A549 (cell line): ENCODE results near the gene TPD52L1. TPM values are rescaled to one million over a fixed set of nuclear protein-coding genes. Genes with fewer than 3 reads are reported as not detected.

ENCODE experiments used
- ATAC-seq, 2 experiments: fragments of 200-7000 bp in 1 of 2; fragments of >200 bp in 1 of 2; cut with Nextera tagmentation in 1 of 2; cut with Tn5 transposase in 1 of 2; 3 replicates each; pipeline versions ENCODE4 v1.8.0 to v1.9.1; 2018 to 2020; ENCODE audit warnings: mild to moderate bottlenecking in 1 of 2, moderate library complexity in 1 of 2
- CTCF ChIA-PET: fragments of 300-600 bp; sonication (Branson Sonifier 250); formaldehyde crosslinking; extraction: SDS; loops from one replicate; lab custom pipeline; 2021; ENCODE audit warnings: antibody characterized with exemption, inconsistent platforms; lab: Yijun Ruan, JAX
- POLR2A ChIA-PET: fragments of 350-600 bp; formaldehyde crosslinking; extraction: SDS; loops from one replicate; lab custom pipeline; 2021; ENCODE audit warnings: antibody characterized with exemption, inconsistent platforms; lab: Yijun Ruan, JAX
- DNase-seq, 2 experiments: peaks; one replicate each; pipeline versions ENCODE4 v3.0.0 to v3.0.0-alpha.2; 2011 to 2016; ENCODE audit warnings: low read depth in 1 of 2, low spot score in 1 of 2
- FAIRE-seq: peaks from 2 replicates; lab custom pipeline; 2011; peaks lifted over from hg19 to GRCh38; lab: Jason Lieb, UNC
- H3K27ac ChIP-seq, 2 experiments: fragments of >200 bp; sonication (Bioruptor Twin); formaldehyde crosslinking; 3 replicates each; pipeline ENCODE4 v1.5.1; 2016 to 2017
- H3K4me1 ChIP-seq: fragments of >200 bp; sonication (Bioruptor Twin); formaldehyde crosslinking; 3 replicates; pipeline ENCODE4 v1.6.1; 2016
- H3K4me2 ChIP-seq: fragments of >200 bp; sonication (Bioruptor Twin); formaldehyde crosslinking; 3 replicates; pipeline ENCODE4 v1.6.1; 2016
- H3K4me3 ChIP-seq: fragments of >200 bp; sonication (Bioruptor Twin); formaldehyde crosslinking; 3 replicates; pipeline ENCODE4 v1.5.1; 2016
- H3K9me3 ChIP-seq: fragments of >200 bp; sonication (Bioruptor Twin); formaldehyde crosslinking; 3 replicates; pipeline ENCODE4 v1.6.1; 2016
- ATOH8 ChIP-seq: fragments of 250-450 bp; sonication (Bioruptor Pico); IDR thresholded peaks from 2 replicates; pipeline ENCODE4 v1.5.0; 2020; ENCODE audit warnings: low read depth, mild to moderate bottlenecking, moderate library complexity
- BCL3 ChIP-seq: fragments of >200 bp; sonication (Bioruptor Twin); formaldehyde crosslinking; IDR thresholded peaks from 3 replicates; pipeline ENCODE4 v1.6.1; 2016
- CEBPB ChIP-seq, 2 experiments: fragments of >200 bp in 1 of 2; sonication (Bioruptor Twin) in 1 of 2; formaldehyde crosslinking in 1 of 2; IDR thresholded peaks; 2 replicates each; pipeline ENCODE4 v1.6.1; 2012 to 2016
- CHD2 ChIP-seq: fragments of 150-350 bp; IDR thresholded peaks from 2 replicates; pipeline ENCODE4 v1.6.1; 2014; ENCODE audit warnings: low read length; ENCODE audit not compliant: partially characterized antibody
- CHD4 ChIP-seq: fragments of 200-600 bp; sonication (generic); IDR thresholded peaks from 2 replicates; pipeline ENCODE4 v1.6.1; 2016; ENCODE audit warnings: antibody characterized with exemption, mild to moderate bottlenecking, borderline replicate concordance
- EHMT2 ChIP-seq: fragments of 200-600 bp; sonication (generic); IDR thresholded peaks from 2 replicates; pipeline ENCODE4 v1.6.1; 2016; ENCODE audit warnings: antibody characterized with exemption, low read depth, mild to moderate bottlenecking, moderate library complexity
- EP300 ChIP-seq, 2 experiments: fragments of >200 bp; sonication (Bioruptor Twin); formaldehyde crosslinking; IDR thresholded peaks; 2 replicates in 1 of 2; 3 replicates in 1 of 2; pipeline ENCODE4 v1.6.1; 2016 to 2017
- ESRRA ChIP-seq: fragments of 150-350 bp; IDR thresholded peaks from 2 replicates; pipeline ENCODE4 v1.6.1; 2014; ENCODE audit warnings: mild to moderate bottlenecking, low read length, borderline replicate concordance
- FOXS1 ChIP-seq: fragments of 250-450 bp; sonication (Bioruptor Pico); IDR thresholded peaks from 2 replicates; pipeline ENCODE4 v1.5.0; 2020; ENCODE audit warnings: mild to moderate bottlenecking, moderate library complexity
- GATA3 ChIP-seq: IDR thresholded peaks from 2 replicates; pipeline ENCODE4 v1.6.1; 2012; ENCODE audit warnings: borderline replicate concordance
- HOXA7 ChIP-seq: fragments of 250-450 bp; sonication (Bioruptor Pico); IDR thresholded peaks from 2 replicates; pipeline ENCODE4 v1.5.0; 2020; ENCODE audit warnings: mild to moderate bottlenecking, moderate library complexity
- HOXB5 ChIP-seq: fragments of 250-450 bp; sonication (Bioruptor Pico); IDR thresholded peaks from 2 replicates; pipeline ENCODE4 v1.5.0; 2020; ENCODE audit warnings: mild to moderate bottlenecking, moderate library complexity
- JUN ChIP-seq, 2 experiments: fragments of >200 bp; sonication (Bioruptor Twin); formaldehyde crosslinking; IDR thresholded peaks; 2 replicates in 1 of 2; 3 replicates in 1 of 2; pipeline ENCODE4 v1.6.1; 2016 to 2017
- JUNB ChIP-seq: fragments of >200 bp; sonication (Bioruptor Twin); formaldehyde crosslinking; IDR thresholded peaks from 2 replicates; pipeline ENCODE4 v1.6.1; 2016
- MAFK ChIP-seq: fragments of 450-650 bp; IDR thresholded peaks from 2 replicates; pipeline ENCODE4 v1.6.1; 2014; ENCODE audit not compliant: partially characterized antibody
- NPAS2 ChIP-seq: fragments of 250-450 bp; sonication (Bioruptor Pico); IDR thresholded peaks from 2 replicates; pipeline ENCODE4 v1.8.0; 2022; ENCODE audit warnings: mild to moderate bottlenecking, moderate library complexity, borderline replicate concordance
- NR3C1 ChIP-seq: fragments of >200 bp; sonication (Bioruptor Twin); formaldehyde crosslinking; IDR thresholded peaks from 3 replicates; pipeline ENCODE4 v1.6.1; 2017
- POLR2A ChIP-seq: IDR thresholded peaks from 2 replicates; pipeline ENCODE4 v1.6.1; 2012; ENCODE audit warnings: mild to moderate bottlenecking, low read length
- RARB ChIP-seq: fragments of 250-450 bp; sonication (Bioruptor Pico); IDR thresholded peaks from 2 replicates; pipeline ENCODE4 v1.8.0; 2021; ENCODE audit warnings: mild to moderate bottlenecking, moderate library complexity
- RCOR1 ChIP-seq: fragments of 150-350 bp; IDR thresholded peaks from 2 replicates; pipeline ENCODE4 v1.6.1; 2014; ENCODE audit warnings: antibody characterized with exemption, low read length, low read depth
- RFX5 ChIP-seq: fragments of 450-650 bp; IDR thresholded peaks from 2 replicates; pipeline ENCODE4 v1.7.1; 2014; ENCODE audit warnings: antibody characterized with exemption, mild to moderate bottlenecking, moderate library complexity
- RNF2 ChIP-seq: fragments of 200-600 bp; sonication (generic); IDR thresholded peaks from 2 replicates; pipeline ENCODE4 v1.6.1; 2016; ENCODE audit warnings: low read depth, mild to moderate bottlenecking, antibody characterized with exemption, moderate library complexity, borderline replicate concordance
- TFCP2L1 ChIP-seq: fragments of 250-450 bp; sonication (Bioruptor Pico); IDR thresholded peaks from 2 replicates; pipeline ENCODE4 v1.5.0; 2021; ENCODE audit warnings: mild to moderate bottlenecking
- TP53 ChIP-seq: fragments of 250-450 bp; sonication (Bioruptor Pico); IDR thresholded peaks from 2 replicates; pipeline ENCODE4 v1.5.0; 2021; ENCODE audit warnings: mild to moderate bottlenecking, moderate library complexity
- ZC3H11A ChIP-seq: fragments of 450-650 bp; IDR thresholded peaks from 2 replicates; pipeline ENCODE4 v1.6.1; 2014; ENCODE audit warnings: antibody characterized with exemption, mild to moderate bottlenecking
- ZFP36 ChIP-seq: fragments of 450-650 bp; IDR thresholded peaks from 2 replicates; pipeline ENCODE4 v1.6.1; 2014; ENCODE audit warnings: borderline replicate concordance; ENCODE audit not compliant: partially characterized antibody
- ZNF302 ChIP-seq: fragments of 250-450 bp; sonication (Bioruptor Pico); IDR thresholded peaks from 2 replicates; pipeline ENCODE4 v1.9.0; 2021; ENCODE audit warnings: inconsistent platforms, mild to moderate bottlenecking, moderate library complexity
- ZSCAN20 ChIP-seq: fragments of 250-450 bp; sonication (Bioruptor Pico); IDR thresholded peaks from 2 replicates; pipeline ENCODE4 v1.8.0; 2022; ENCODE audit warnings: mild to moderate bottlenecking, moderate library complexity
- WGBS: methylation state at CpG from one replicate; pipeline ENCODE4 v1.1.6; 2017; ENCODE audit errors: missing lambda C conversion rate; 5-methylcytosine and 5-hydroxymethylcytosine counted together
- polyA plus RNA-seq, 4 experiments: library from polyadenylated mRNA; depleted of rRNA in 3 of 4; stranded (reverse); fragments of >200 nt; fragmentation: RNase III in 1 of 4; extraction: RNeasy Plus Mini Kit Qiagen cat#74134 plus additional on column Dnase treatment in 1 of 4; gene quantifications; 2 replicates in 3 of 4; 3 replicates in 1 of 4; pipeline ENCODE4 v1.2.3, GENCODE V29; 2011 to 2017
- TF ChIP-seq, protein P1 (sequence below): fragments of 150-350 bp; IDR thresholded peaks from 2 replicates; pipeline ENCODE4 v1.6.1; 2014; ENCODE audit warnings: low read depth, mild to moderate bottlenecking, low read length
- TF ChIP-seq, protein P2 (sequence below): fragments of 200-600 bp; sonication (generic); IDR thresholded peaks from 2 replicates; pipeline ENCODE4 v1.6.1; 2016; ENCODE audit warnings: antibody characterized with exemption, mild to moderate bottlenecking, moderate library complexity
- TF ChIP-seq, protein P3 (sequence below): fragments of >200 bp; sonication (Bioruptor Twin); formaldehyde crosslinking; IDR thresholded peaks from 2 replicates; pipeline ENCODE4 v1.6.1; 2016
- TF ChIP-seq, protein P4 (sequence below): IDR thresholded peaks from 2 replicates; pipeline ENCODE4 v1.6.1; 2012; ENCODE audit warnings: low read depth, borderline replicate concordance

Gene TPD52L1
- polyA plus RNA-seq, 2 of the 4 experiments (the other 2 are of a cell fraction) = 90.1 to 144 TPM

DNA sequence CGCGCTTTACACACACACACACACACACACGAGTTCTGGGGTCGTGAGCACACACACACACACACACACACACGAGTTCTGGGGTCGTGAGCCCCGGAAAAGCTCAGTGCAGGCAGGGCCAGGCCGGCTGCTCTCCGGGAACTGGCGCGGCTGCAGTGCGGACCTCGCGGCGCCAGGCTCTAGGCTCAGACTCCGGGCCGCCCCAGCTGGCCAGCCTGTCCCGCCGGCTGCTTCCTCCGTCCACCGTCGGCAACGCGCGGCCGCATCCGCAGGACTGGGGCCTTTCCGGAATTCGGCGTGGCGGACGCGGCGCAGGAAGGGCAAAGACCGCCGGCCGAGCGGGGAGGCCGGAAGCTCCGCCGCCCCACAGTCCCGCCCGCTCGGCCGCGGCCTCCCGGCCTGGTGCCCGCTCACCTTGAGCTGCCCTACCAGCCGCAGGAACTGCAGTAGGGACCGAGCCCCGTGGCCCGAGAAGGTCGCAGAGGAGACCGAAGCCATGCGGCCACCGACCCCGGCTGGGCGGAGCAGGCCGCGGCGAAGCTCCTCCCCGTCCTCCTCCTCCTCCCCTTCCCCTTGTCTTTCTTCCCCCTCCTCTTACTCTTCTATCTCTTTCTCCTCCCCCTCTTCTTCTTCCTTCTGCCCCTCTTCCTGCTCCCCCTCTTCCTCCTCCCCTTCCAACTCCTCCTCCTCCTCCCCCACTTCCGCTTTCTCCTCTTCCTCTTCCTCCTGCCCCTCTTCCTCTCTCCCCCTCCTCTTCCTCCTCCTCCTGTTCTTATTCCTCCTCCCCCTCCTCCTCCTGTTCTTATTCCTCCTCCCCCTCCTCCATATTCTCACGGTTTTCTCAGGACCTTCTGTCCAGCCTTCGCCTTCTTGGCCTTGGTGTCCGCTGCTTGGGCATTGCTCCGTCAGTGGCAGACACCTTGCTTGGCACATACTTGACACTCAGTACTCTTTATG, 148.1 kb downstream of the TPD52L1 start, which contains the start of gene HDDC2:
Gene HDDC2, minus strand, starts transcription at position 533 of the 957 bp plus-strand sequence. Its CDS starts 35 bp downstream, at position 498.
- 14% methylated on average over 24 of the region's 67 CpGs for WGBS
- CTCF ChIA-PET = interaction anchor here (1.0 to 4.1 kb wide), 6 partner anchors 10 to 431 kb away, joined by 3 to 11 read pairs (median 5); partner anchors contain the start of gene TPD52L1
- TF ChIP-seq ZC3H11A (no peak), ZFP36 (no peak), NR3C1 (no peak), TP53 (CRISPR knock-in tag) (no peak), NPAS2 (no peak), POLR2A (peak; percentile 77), CHD2 (no peak), RARB (no peak), ESRRA (no peak), BCL3 (peak; percentile 55; the same call in 1 of the 3 replicates), CHD4 (no peak), EP300 (IDR thresholded peaks at IDR 0.05) (no peak), TFCP2L1 (CRISPR knock-in tag) (no peak), HOXA7 (CRISPR knock-in tag) (no peak), ATOH8 (no peak), ZSCAN20 (CRISPR knock-in tag) (no peak), FOXS1 (CRISPR knock-in tag) (no peak), HOXB5 (no peak), MAFK (no peak), RNF2 (no peak), ZNF302 (CRISPR knock-in tag) (no peak), JUN (IDR thresholded peaks at IDR 0.05) (peak in 1 of 2 experiments; percentile 82; a peak in 3 of 5 replicates), JUNB (no peak), RCOR1 (no peak), CEBPB (IDR thresholded peaks at IDR 0.05) (no peak), EHMT2 (no peak), RFX5 (no peak), GATA3 (no peak)
- TF ChIP-seq, protein P1, sequence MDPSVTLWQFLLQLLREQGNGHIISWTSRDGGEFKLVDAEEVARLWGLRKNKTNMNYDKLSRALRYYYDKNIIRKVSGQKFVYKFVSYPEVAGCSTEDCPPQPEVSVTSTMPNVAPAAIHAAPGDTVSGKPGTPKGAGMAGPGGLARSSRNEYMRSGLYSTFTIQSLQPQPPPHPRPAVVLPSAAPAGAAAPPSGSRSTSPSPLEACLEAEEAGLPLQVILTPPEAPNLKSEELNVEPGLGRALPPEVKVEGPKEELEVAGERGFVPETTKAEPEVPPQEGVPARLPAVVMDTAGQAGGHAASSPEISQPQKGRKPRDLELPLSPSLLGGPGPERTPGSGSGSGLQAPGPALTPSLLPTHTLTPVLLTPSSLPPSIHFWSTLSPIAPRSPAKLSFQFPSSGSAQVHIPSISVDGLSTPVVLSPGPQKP = no peak
- TF ChIP-seq, protein P2, sequence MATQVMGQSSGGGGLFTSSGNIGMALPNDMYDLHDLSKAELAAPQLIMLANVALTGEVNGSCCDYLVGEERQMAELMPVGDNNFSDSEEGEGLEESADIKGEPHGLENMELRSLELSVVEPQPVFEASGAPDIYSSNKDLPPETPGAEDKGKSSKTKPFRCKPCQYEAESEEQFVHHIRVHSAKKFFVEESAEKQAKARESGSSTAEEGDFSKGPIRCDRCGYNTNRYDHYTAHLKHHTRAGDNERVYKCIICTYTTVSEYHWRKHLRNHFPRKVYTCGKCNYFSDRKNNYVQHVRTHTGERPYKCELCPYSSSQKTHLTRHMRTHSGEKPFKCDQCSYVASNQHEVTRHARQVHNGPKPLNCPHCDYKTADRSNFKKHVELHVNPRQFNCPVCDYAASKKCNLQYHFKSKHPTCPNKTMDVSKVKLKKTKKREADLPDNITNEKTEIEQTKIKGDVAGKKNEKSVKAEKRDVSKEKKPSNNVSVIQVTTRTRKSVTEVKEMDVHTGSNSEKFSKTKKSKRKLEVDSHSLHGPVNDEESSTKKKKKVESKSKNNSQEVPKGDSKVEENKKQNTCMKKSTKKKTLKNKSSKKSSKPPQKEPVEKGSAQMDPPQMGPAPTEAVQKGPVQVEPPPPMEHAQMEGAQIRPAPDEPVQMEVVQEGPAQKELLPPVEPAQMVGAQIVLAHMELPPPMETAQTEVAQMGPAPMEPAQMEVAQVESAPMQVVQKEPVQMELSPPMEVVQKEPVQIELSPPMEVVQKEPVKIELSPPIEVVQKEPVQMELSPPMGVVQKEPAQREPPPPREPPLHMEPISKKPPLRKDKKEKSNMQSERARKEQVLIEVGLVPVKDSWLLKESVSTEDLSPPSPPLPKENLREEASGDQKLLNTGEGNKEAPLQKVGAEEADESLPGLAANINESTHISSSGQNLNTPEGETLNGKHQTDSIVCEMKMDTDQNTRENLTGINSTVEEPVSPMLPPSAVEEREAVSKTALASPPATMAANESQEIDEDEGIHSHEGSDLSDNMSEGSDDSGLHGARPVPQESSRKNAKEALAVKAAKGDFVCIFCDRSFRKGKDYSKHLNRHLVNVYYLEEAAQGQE = no peak
- TF ChIP-seq, protein P3, sequence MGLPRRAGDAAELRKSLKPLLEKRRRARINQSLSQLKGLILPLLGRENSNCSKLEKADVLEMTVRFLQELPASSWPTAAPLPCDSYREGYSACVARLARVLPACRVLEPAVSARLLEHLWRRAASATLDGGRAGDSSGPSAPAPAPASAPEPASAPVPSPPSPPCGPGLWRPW = no peak
- TF ChIP-seq, protein P4, sequence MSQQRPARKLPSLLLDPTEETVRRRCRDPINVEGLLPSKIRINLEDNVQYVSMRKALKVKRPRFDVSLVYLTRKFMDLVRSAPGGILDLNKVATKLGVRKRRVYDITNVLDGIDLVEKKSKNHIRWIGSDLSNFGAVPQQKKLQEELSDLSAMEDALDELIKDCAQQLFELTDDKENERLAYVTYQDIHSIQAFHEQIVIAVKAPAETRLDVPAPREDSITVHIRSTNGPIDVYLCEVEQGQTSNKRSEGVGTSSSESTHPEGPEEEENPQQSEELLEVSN = no peak

More for the DNA sequence above, 148.1 kb downstream of the TPD52L1 start, which contains the start of gene HDDC2:
- Histone ChIP-seq H3K4me3 (peak within 1 kb of the TSS; percentile 66), H3K4me1 (peaks cover 13% of the 10 kb centered on the region), H3K4me2 (peak within 1 kb of the TSS; percentile 77), H3K9me3 (no peaks in the 10 kb centered on the region), H3K27ac (peak within 1 kb of the TSS; percentile 87 to 99)
- ATAC-seq (peak; percentile 92 to 93), DNase-seq (peak; percentile 28 to 60), FAIRE-seq (no peak)
- POLR2A ChIA-PET = interaction anchor here (1.0 to 1.6 kb wide), 7 partner anchors 99 to 685 kb away, joined by 3 to 10 read pairs (median 5); partner anchors contain the start of genes TPD52L1 and TRMT11
